Embryonic facial prominence (tissue), 1 donor: ENCODE results near the gene ILF3.
"Not testable (repeated sequence)": the region's sequence is repeated elsewhere in the genome, so short reads cannot be mapped to it uniquely, and the experiment has no call there.

Source experiments
- DNase-seq: peaks from one replicate; pipeline ENCODE4 v3.0.0-alpha.2; 2016; ENCODE audit errors: extremely low spot score

The ILF3 gene

GRCh38 chr19:10675214-10675613 lies 21.1 kb downstream of the ILF3 start:
- not testable (repeated sequence) for DNase-seq

DNA sequence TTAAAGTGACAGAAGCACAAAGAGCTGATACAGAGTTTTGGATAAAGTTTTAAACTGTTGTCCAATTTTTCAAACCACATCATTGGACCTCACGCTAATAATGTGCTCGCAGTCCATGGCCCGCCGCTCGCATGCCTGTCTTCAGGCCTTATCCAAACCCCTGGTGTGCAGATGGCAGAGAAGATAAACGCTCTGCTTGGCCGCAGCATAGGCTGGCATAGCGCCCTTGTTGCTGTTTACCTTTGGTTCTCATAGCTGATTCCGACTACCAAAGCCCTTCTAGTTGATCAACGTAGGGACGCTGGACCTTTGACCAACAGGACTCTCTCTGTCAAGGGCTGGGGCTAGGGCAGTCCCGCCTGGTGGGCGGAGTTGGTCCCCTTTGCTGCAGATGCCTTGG lies 23.6 kb downstream of the ILF3 start:
- no peak for DNase-seq

- DNase-seq: no peak
Measured at GRCh38 chr19:10678813-10679212, 24.7 kb downstream of the ILF3 start.

GRCh38 chr19:10679743-10680142 lies 25.6 kb downstream of the ILF3 start:
- no peak for DNase-seq

GRCh38 chr19:10680545-10681135 lies 26.5 kb downstream of the ILF3 start:
- DNase-seq: no peak

- DNase-seq: no peak
Measured at GRCh38 chr19:10681658-10682057, 27.5 kb downstream of the ILF3 start.

DNA sequence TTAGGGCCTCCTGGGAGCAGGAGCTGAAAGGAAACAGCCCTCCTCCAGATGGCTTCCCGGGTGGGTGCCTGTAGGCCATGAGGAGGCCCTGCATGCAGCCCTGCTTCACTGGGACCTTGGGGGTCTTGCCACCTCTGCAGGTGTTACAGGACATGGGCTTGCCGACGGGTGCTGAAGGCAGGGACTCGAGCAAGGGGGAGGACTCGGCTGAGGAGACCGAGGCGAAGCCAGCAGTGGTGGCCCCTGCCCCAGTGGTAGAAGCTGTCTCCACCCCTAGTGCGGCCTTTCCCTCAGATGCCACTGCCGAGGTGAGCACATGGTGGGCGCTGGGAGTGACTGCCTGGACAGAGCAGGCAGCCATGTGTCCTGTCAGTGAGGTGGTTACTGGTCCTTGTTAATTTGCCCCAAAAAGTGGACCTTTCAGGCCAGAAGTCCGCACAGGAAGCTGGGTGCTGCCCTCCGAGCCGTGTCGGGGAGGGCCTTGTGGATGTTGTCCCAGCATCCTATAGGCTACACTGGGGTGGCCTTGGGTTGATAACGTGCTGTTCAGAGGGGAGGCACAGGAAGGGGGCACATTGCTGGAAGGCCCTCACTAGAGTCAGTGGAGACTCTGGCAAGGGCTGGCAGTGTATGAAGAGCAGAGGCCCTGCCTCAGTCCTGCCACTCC lies 28.4 kb downstream of the ILF3 start:
- DNase-seq: no peak

DNA sequence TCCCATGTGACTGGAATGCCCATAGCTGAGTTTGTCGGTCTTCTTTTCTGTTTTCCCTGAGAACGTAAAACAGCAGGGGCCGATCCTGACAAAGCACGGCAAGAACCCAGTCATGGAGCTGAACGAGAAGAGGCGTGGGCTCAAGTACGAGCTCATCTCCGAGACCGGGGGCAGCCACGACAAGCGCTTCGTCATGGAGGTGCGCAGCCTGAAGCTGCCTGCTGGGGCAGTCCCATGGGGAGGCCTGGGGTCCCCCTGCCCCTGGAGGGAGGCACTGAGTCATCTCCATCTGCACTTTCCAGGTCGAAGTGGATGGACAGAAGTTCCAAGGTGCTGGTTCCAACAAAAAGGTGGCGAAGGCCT lies 28.9 kb downstream of the ILF3 start:
- no peak for DNase-seq

- no peak for DNase-seq
Measured at GRCh38 chr19:10683582-10683981, 29.4 kb downstream of the ILF3 start.

DNA sequence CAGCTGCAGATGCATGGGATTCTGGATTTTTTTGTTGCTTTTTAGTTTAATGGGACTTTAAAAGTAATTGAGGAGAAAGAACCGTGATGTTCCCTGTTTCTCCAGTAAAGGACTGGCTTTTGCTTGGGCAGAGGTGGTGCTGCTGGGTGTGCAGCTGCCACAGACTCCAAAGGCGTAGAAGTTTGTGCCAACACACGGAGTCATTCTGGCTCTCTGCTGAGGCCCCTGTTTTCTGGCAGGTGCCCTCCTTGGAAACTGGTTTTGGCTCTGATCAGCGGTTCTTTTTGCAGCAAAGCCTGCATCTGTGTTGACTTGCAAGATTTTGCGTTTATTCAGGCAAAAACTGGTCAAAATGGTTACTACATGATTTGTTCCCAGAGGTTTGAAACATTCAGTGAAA lies 31.1 kb downstream of the ILF3 start:
- DNase-seq: no peak

GRCh38 chr19:10686193-10686592 lies 32.0 kb downstream of the ILF3 start:
- DNase-seq: no peak

- DNase-seq: no peak
Measured at GRCh38 chr19:10686661-10687517, 32.7 kb downstream of the ILF3 start.

DNA sequence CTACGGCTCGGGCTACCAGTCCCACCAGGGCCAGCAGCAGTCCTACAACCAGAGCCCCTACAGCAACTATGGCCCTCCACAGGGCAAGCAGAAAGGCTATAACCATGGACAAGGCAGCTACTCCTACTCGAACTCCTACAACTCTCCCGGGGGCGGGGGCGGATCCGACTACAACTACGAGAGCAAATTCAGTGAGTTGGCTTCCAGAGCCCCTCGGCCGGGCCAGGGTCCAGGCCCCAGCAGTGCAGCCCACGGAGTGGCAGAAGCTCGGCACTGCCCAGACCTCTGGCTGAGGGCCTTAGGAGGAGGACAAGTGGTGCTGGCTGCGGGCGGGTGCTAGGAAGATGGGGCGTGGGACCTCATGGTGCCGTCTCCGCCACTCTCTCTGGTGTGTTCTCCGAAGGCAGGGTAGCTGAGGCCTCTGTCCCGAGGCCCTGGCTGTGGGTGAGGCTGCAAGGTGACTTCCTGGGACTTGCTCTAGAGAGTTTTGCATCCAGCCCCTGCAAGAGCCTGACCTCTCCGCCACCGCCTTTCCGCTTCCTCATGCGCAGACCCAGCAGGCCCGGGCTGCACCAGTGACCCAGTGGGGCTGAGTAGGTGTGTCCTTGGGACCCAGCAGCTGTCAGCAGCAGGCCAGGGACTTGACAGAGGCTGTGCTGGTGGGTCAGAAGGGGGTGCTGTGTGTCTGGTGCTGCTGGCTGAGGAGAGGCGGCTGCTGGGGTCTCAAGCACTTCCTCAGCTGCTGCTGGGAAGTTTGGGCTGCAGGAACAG lies 33.6 kb downstream of the ILF3 start:
- no peak for DNase-seq

DNA sequence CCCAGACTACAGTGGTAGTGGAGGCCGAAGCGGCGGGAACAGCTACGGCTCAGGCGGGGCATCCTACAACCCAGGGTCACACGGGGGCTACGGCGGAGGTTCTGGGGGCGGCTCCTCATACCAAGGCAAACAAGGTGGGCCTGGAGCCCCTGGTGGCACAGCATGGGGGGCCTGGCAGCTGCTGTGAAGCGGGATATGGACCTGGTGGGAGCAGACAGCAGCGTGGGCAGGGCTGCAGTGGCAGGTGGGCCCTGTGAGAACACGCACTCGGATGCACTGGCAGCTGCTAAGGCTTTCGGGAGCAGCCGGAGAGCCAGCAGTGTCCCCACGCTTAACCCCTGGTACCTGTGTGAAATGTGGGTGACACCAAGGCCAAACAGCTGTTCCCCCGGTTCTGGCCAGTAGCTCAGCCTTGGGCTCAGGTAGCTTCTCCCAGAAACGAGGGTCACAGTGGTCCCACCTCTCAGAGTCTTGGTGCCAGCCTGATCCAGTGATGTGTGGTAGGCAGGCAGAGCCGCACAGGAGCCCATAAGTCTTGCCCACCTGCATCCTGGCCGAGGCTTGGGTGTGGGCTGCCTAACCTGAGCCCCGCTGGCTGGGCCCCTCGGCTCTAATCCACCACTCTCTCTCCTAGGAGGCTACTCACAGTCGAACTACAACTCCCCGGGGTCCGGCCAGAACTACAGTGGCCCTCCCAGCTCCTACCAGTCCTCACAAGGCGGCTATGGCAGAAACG lies 34.6 kb downstream of the ILF3 start:
- DNase-seq: no peak

GRCh38 chr19:10690341-10690781 lies 36.2 kb downstream of the ILF3 start:
- DNase-seq: no peak

DNA sequence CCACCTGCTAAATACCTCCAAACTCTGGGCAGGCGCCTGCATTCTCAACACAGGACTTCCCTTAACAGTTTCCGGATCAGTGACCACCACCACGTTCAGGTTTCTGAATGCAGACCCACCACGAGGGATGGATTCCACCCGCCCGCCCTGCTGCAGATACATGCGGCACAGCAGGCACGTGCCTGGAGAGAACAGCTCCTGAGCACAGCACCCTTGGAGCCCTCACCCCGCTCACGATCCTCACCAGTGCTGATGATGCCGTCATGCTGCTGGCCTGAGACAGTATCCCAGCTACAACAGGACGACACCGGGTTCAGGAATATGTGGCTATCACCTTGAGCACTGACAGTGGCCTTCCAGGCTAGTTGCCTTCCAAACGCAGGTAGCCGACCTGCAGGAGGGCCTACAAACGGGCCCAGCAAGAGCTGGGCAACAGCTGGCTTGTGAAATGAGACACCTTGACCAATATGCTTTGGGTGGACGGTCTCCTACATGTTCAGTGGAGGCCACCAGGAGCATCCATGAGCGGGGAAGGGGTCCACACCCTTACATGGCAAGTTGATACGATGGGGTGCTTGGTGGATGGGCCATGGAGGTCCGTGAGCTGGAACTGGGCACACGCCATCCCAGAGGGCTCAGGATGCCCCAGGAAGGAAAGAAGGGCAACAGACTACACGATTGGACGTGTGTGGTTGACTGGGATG lies 37.2 kb downstream of the ILF3 start:
- no peak for DNase-seq

- no peak for DNase-seq
Measured at GRCh38 chr19:10691883-10692282, 37.7 kb downstream of the ILF3 start.

DNA sequence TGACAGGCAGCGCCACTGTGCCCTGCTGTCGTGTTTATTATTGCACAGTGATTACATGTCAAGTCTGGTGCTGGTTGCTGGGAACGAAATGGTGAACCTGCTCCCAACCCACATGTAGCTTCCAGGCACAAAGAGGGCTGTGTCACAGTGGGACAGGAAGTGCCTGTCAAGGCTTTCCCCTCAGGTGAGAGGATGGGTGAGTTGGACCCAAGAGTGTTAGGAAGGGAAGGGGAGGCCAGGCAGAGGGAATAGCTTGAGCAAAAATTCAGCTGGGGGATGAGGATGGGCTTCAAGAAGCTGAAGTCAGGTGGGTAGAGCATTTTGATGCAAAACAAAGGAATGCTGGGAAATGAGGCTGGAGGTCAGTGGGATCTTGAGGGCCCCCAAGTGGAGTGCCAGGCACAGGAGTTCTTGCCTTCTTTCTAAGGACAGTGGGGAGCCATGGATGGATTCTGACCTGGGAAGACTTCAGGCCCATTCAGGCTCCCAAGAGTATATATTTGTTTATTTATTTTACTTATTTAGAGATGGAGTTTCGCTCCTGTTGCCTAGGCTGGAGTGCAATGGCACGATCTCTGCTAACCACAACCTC lies 38.6 kb downstream of the ILF3 start:
- DNase-seq: no peak

- no peak for DNase-seq
Measured at GRCh38 chr19:10694706-10695307, 40.7 kb downstream of the ILF3 start.
